GM06990 (cell line): ENCODE measurements around the gene TIMM8B.

Experiments used
- DNase-seq: peaks from one replicate; pipeline ENCODE4 v3.0.0-alpha.2; 2011; ENCODE audit not compliant: insufficient read length; ENCODE audit errors: extremely low read depth
- H3K27me3 ChIP-seq: replicated peaks from 2 replicates; pipeline ENCODE4 v1.6.0; 2011; ENCODE audit warnings: low read length; ENCODE audit not compliant: control insufficient read depth, insufficient read depth
- H3K36me3 ChIP-seq: 2 replicates; pipeline ENCODE4 v1.5.1; 2011; ENCODE audit warnings: low read length; ENCODE audit not compliant: control insufficient read depth, insufficient read depth
- H3K4me3 ChIP-seq: replicated peaks from 2 replicates; pipeline ENCODE4 v1.5.1; 2011; ENCODE audit warnings: low read depth, mild to moderate bottlenecking, control low read depth, low read length
- TF ChIP-seq, protein P1 (sequence below): IDR thresholded peaks from 2 replicates; pipeline ENCODE4 v1.5.1; 2011; ENCODE audit warnings: low read length, control low read depth, mild to moderate bottlenecking, inconsistent platforms; ENCODE audit not compliant: insufficient read depth, poor library complexity, severe bottlenecking

Gene TIMM8B

DNA sequence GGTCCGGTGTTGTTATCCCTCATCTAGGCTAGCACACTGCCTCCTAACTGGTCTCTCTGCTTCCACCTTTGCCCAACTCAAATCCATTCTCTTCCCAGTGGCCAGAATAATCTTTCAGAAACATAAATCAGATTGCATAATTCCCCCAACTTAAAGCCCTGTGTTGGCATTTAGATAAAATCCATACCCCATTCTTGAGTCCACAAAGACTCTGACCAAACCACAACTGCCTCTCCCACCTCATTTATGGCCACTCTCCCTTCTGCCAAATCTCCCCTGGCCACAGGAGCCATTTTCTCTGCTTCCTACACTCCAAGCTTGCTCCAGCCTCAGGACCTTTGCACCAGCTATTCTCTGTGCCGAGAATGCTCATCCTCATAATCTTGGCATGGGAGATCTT is 40.5 kb upstream of the TIMM8B start:
- Histone ChIP-seq H3K4me3 (no peak overlapping the region), H3K27me3 (no peaks in the 10 kb centered on the region), H3K36me3 (no peaks in the 10 kb centered on the region)
- TF ChIP-seq, protein P1, sequence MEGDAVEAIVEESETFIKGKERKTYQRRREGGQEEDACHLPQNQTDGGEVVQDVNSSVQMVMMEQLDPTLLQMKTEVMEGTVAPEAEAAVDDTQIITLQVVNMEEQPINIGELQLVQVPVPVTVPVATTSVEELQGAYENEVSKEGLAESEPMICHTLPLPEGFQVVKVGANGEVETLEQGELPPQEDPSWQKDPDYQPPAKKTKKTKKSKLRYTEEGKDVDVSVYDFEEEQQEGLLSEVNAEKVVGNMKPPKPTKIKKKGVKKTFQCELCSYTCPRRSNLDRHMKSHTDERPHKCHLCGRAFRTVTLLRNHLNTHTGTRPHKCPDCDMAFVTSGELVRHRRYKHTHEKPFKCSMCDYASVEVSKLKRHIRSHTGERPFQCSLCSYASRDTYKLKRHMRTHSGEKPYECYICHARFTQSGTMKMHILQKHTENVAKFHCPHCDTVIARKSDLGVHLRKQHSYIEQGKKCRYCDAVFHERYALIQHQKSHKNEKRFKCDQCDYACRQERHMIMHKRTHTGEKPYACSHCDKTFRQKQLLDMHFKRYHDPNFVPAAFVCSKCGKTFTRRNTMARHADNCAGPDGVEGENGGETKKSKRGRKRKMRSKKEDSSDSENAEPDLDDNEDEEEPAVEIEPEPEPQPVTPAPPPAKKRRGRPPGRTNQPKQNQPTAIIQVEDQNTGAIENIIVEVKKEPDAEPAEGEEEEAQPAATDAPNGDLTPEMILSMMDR, result no peak
- no peak for DNase-seq

DNA sequence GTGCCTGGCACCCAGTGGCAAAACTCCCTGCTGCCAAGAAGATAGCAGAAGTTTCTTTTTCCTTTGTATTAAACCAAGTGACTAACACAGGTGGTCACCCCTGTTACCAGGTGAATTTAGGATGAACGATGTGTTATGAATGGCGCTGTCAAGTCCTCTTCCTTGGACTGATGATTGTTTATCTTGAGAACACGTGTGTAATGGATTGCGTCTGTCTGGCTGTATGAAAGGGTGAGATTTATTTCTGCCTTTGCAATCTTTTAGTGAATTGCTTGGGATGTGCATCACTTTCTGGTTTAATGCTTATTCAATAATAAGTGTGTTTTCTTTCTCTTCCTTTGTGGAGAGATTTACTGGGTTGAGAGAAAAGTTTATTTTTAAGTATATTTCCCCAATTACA is 36.6 kb upstream of the TIMM8B start:
- Histone ChIP-seq H3K27me3 (no peaks in the 10 kb centered on the region), H3K4me3 (no peak overlapping the region), H3K36me3 (no peaks in the 10 kb centered on the region)
- DNase-seq, result no peak
- TF ChIP-seq, protein P1, result no peak

- TF ChIP-seq, protein P1, result no peak
- no peaks in the 10 kb centered on the region for H3K27me3 ChIP-seq
- H3K4me3 ChIP-seq, result no peak overlapping the region
- H3K36me3 ChIP-seq, result no peaks in the 10 kb centered on the region
- DNase-seq, result no peak
Measured at GRCh38 chr11:112121981-112122615, 35.5 kb upstream of the TIMM8B start.

- no peaks in the 10 kb centered on the region for H3K36me3 ChIP-seq
- DNase-seq, result no peak
- TF ChIP-seq, protein P1, result no peak
- no peaks in the 10 kb centered on the region for H3K27me3 ChIP-seq
- no peak overlapping the region for H3K4me3 ChIP-seq
Measured at GRCh38 chr11:112118176-112118575, 31.6 kb upstream of the TIMM8B start.

DNA sequence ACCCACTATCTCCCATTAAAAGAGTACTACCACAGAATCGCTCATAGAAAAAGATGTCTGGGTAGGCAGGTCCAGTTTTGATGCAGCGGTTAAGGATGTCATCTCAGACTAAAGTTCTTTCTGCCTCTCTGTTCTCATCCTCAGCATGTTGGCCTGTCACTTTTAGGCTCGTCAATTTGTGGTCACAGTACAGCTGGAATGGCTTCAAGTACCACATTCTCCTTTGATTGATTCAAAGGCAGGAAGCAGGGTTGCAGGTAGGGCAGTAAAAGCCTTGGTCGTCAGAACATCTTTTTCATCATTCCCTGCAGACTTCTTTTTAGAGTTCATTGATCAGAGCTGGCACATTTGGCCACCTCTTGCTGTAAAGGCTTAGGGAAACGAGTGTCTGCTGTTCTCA is 28.8 kb upstream of the TIMM8B start:
- H3K27me3 ChIP-seq, result no peaks in the 10 kb centered on the region
- DNase-seq, result no peak
- TF ChIP-seq, protein P1, result no peak
- no peaks in the 10 kb centered on the region for H3K36me3 ChIP-seq
- no peak overlapping the region for H3K4me3 ChIP-seq

DNA sequence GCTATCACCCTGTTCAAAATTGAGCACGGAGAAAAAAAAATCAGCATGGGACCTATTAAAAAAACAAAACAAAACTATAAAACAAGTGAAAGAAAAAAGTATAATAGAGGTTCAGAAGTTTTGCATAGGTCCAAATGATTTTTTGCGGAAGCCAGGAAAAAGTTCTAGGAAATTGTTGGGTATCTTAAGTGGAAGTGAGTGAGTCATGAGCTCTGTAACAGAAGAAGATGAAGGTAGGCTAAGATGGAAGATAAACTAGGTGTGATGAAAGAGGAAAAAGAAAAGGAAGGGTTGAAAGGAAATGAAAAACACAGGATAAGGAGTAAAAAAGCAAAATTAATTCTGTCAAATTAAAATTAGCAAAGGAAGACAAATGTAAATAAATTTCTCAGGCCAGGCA is 27.9 kb upstream of the TIMM8B start:
- H3K4me3 ChIP-seq, result no peak overlapping the region
- no peaks in the 10 kb centered on the region for H3K27me3 ChIP-seq
- no peaks in the 10 kb centered on the region for H3K36me3 ChIP-seq
- DNase-seq, result no peak
- TF ChIP-seq, protein P1, result no peak
